CD4-positive, alpha-beta T cell (primary cell): ENCODE data around the gene GPD1L. TPM values are rescaled to one million over a fixed set of nuclear protein-coding genes. Genes with fewer than 3 reads are reported as not detected.

ENCODE experiments used
- ATAC-seq: fragments of 200-7000 bp; cut with Tn5 transposase; one replicate; pipeline ENCODE4 v1.10.0; 2022; ENCODE audit warnings: mild to moderate bottlenecking; ENCODE audit not compliant: poor library complexity
- CTCF ChIA-PET: fragments of 350-600 bp; sonication (Branson Sonifier 250); formaldehyde crosslinking; loops from one replicate; lab custom pipeline; 2021; ENCODE audit warnings: antibody characterized with exemption, inconsistent platforms; lab: Charles Lee
- POLR2A ChIA-PET: fragments of 350-600 bp; sonication (Branson Sonifier 250); formaldehyde crosslinking; loops from one replicate; lab custom pipeline; 2021; ENCODE audit warnings: antibody characterized with exemption, inconsistent platforms; lab: Charles Lee
- DNase-seq, 14 experiments: peaks; one replicate each; pipeline ENCODE4 v3.0.0-alpha.2; 2013 to 2020; ENCODE audit warnings: mixed read lengths in 2 of 14
- H3K27ac ChIP-seq, 2 donors: one replicate each; pipeline versions ENCODE4 v1.5.1 to v1.7.0; 2013; ENCODE audit warnings: low read length in 2 of 2, low read depth in 1 of 2, mild to moderate bottlenecking in 1 of 2
- H3K27me3 ChIP-seq, 2 experiments: 1 replicate in 1 of 2; 2 replicates in 1 of 2; pipeline versions ENCODE4 v1.6.1 to v1.7.0; 2013; ENCODE audit warnings: low read length in 2 of 2, control low read depth in 1 of 2, mild to moderate bottlenecking in 1 of 2, moderate library complexity in 1 of 2; ENCODE audit not compliant: insufficient read depth in 2 of 2, control insufficient read depth in 1 of 2
- H3K36me3 ChIP-seq: one replicate; pipeline ENCODE4 v1.6.1; 2013; ENCODE audit warnings: low read length, control low read depth; ENCODE audit not compliant: insufficient read depth
- H3K4me1 ChIP-seq: one replicate; pipeline ENCODE4 v1.6.1; 2013; ENCODE audit warnings: low read length, control low read depth; ENCODE audit not compliant: insufficient read depth
- H3K4me3 ChIP-seq: one replicate; pipeline ENCODE4 v1.5.1; 2013; ENCODE audit warnings: mild to moderate bottlenecking, low read length, moderate library complexity
- H3K9me3 ChIP-seq, 2 experiments: 1 replicate in 1 of 2; 2 replicates in 1 of 2; pipeline versions ENCODE4 v1.6.1 to v1.7.0; 2013; ENCODE audit warnings: low read length in 2 of 2, mild to moderate bottlenecking in 2 of 2, control low read depth in 1 of 2, moderate library complexity in 1 of 2; ENCODE audit not compliant: control insufficient read depth in 1 of 2, insufficient read depth in 1 of 2
- H3K27ac Mint-ChIP-seq: one replicate; pipeline ENCODE4 v1.8.0; 2020; ENCODE audit warnings: mixed read lengths
- H3K27me3 Mint-ChIP-seq: one replicate; pipeline ENCODE4 v1.8.0; 2021; ENCODE audit warnings: mixed read lengths
- H3K36me3 Mint-ChIP-seq: one replicate; pipeline ENCODE4 v1.8.0; 2021; ENCODE audit warnings: low read depth, mixed read lengths
- H3K4me1 Mint-ChIP-seq: one replicate; pipeline ENCODE4 v1.8.0; 2021; ENCODE audit warnings: low read depth, mixed read lengths
- H3K4me3 Mint-ChIP-seq: one replicate; pipeline ENCODE4 v1.8.0; 2020; ENCODE audit warnings: mild to moderate bottlenecking, mixed read lengths
- H3K9me3 Mint-ChIP-seq: one replicate; pipeline ENCODE4 v1.8.0; 2020; ENCODE audit warnings: mixed read lengths
- CTCF ChIP-seq: fragments of 200-600 bp; IDR thresholded peaks from one replicate; pipeline ENCODE4 v1.8.0; 2022; ENCODE audit warnings: antibody characterized with exemption, mild to moderate bottlenecking
- intact Hi-C, 2 experiments: fragments of 100-400 bp; cut with DNase I in 1 of 2; cut with micrococcal nuclease in 1 of 2; formaldehyde crosslinking; loops; one replicate each; pipeline versions ENCODE4 v1.15.1 to v1.9.0; 2023 to 2025; cut with DNase I, micrococcal nuclease
- total RNA-seq, 174 experiments: library from RNA in 2 of 174; stranded (reverse) in 2 of 174; gene quantifications; one replicate each; pipeline ENCODE4 v1.2.3 and lab custom pipeline; 2021 to 2026

The GPD1L gene
- total RNA-seq, 2 experiments from 2014 or later = 15.3 to 16.0 TPM

- Mint-ChIP-seq H3K9me3 (no peaks in the 10 kb centered on the region), H3K27me3 (peaks cover 4% of the 10 kb centered on the region), H3K4me3 (no peak overlapping the region), H3K27ac (no peak overlapping the region), H3K36me3 (no peaks in the 10 kb centered on the region), H3K4me1 (no peaks in the 10 kb centered on the region)
- intact Hi-C loops = no loop called here
- Histone ChIP-seq H3K9me3 (no peaks in the 10 kb centered on the region), H3K27ac (no peak overlapping the region), H3K4me1 (no peaks in the 10 kb centered on the region), H3K4me3 (no peak overlapping the region), H3K36me3 (no peaks in the 10 kb centered on the region), H3K27me3 (no peaks in the 10 kb centered on the region)
- no peak for TF ChIP-seq CTCF
- DNase-seq (peak in 2 of 14 experiments; percentile 8), ATAC-seq (no peak)
- ChIA-PET POLR2A (no interaction called here), CTCF (no interaction called here)
These were observed 102.0 kb downstream of the GPD1L start for GRCh38 chr3:32208447-32208846.

DNA sequence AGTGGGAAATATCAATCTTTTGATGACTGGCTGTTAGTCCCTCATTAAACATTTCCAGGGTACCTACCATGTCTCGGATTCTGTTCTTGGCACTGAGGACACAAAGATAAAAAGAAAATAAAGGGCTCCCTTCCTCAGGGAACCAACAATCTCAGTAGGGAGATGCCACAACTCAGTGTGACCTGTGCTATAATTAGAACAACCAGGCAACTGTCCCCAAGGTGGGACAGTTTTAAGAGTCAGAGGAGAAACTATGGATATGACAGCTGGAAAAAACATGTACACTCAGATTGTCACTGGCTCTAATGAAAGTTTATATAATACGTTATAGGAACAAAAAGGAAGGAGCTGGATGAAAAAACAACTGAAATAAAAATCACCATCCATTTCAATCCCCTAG lies 108.8 kb downstream of the GPD1L start:
- peaks cover 5% of the 10 kb centered on the region for H3K9me3 Mint-ChIP-seq
- Histone ChIP-seq H3K27me3 (no peaks in the 10 kb centered on the region), H3K9me3 (peaks cover 0 to 4% of the 10 kb centered on the region in 2 experiments), H3K36me3 (no peaks in the 10 kb centered on the region), H3K4me3 (no peak overlapping the region), H3K4me1 (no peaks in the 10 kb centered on the region), H3K27ac (no peak overlapping the region)
- ChIA-PET CTCF (no interaction called here), POLR2A (no interaction called here)
- DNase-seq (no peak), ATAC-seq (no peak)
- H3K4me1 Mint-ChIP-seq = no peaks in the 10 kb centered on the region
- peaks cover 5% of the 10 kb centered on the region for H3K27me3 Mint-ChIP-seq
- no peak for TF ChIP-seq CTCF
- H3K36me3 Mint-ChIP-seq = no peaks in the 10 kb centered on the region
- no peak overlapping the region for H3K27ac Mint-ChIP-seq
- H3K4me3 Mint-ChIP-seq = no peak overlapping the region
- intact Hi-C loops = no loop called here

DNA sequence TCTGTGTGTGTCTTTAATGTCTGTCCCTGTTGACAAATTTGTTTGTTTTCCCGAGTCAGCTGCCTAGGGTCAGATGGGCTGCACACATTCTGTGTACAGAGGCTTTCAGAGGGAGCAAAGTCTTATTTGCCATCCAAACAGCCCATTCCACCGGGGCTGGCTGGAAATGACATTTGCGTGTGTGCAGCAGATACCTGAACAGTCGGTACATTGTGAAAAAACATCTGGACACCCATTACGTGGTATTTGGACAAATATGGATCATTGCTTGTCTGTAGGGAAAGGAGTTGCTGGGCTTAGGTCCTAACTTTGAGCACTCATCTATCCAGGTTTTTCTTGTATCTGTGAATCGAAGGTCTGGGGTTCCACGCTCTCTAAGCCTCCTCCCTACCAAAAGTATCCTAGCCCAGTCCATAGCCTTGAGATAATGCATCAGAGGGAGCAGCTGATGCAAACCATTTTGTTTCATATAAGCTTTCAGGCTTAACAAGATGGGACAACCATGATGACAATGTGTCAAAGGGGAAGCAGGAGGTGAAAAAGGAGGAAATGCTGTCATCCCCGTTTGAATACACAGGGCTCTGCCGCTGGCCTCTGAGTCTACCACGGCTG lies 109.9 kb downstream of the GPD1L start:
- ChIA-PET CTCF (no interaction called here), POLR2A (no interaction called here)
- H3K9me3 ChIP-seq = peaks cover 0 to 4% of the 10 kb centered on the region in 2 experiments
- H3K27me3 ChIP-seq = no peaks in the 10 kb centered on the region
- no peaks in the 10 kb centered on the region for H3K36me3 Mint-ChIP-seq
- intact Hi-C loops = no loop called here
- H3K27ac Mint-ChIP-seq = no peak overlapping the region
- no peaks in the 10 kb centered on the region for H3K4me1 ChIP-seq
- no peaks in the 10 kb centered on the region for H3K36me3 ChIP-seq
- H3K27ac ChIP-seq = no peak overlapping the region
- ATAC-seq = no peak
- peaks cover 5% of the 10 kb centered on the region for H3K9me3 Mint-ChIP-seq
- H3K27me3 Mint-ChIP-seq = peaks cover 5% of the 10 kb centered on the region
- DNase-seq = no peak
- no peak for TF ChIP-seq CTCF
- H3K4me3 ChIP-seq = no peak overlapping the region
- no peaks in the 10 kb centered on the region for H3K4me1 Mint-ChIP-seq
- H3K4me3 Mint-ChIP-seq = no peak overlapping the region
